GM23248 (cell line): ENCODE data around the gene KCNN3. TPM values are rescaled to one million over a fixed set of nuclear protein-coding genes. Genes with fewer than 3 reads are reported as not detected.
A peak's percentile ranks its signal among the peaks of the same experiment; 100 is the strongest.

Experiments used
- DNase-seq: peaks from one replicate; pipeline ENCODE4 v3.0.0-alpha.2; 2015
- H2AFZ ChIP-seq: fragments of 200-600 bp; sonication (generic); 2 replicates; pipeline ENCODE4 v1.6.1; 2016; ENCODE audit warnings: antibody characterized with exemption
- H3F3A ChIP-seq: fragments of 200-600 bp; sonication (generic); 2 replicates; pipeline ENCODE4 v1.6.1; 2016; ENCODE audit warnings: mild to moderate bottlenecking, antibody characterized with exemption, mixed run types; ENCODE audit not compliant: insufficient read depth
- H3K27ac ChIP-seq: fragments of 200-600 bp; sonication (generic); 2 replicates; pipeline ENCODE4 v1.5.1; 2016; ENCODE audit warnings: mild to moderate bottlenecking
- H3K27me3 ChIP-seq: fragments of 200-600 bp; sonication (generic); replicated peaks from 2 replicates; pipeline ENCODE4 v1.6.1; 2016; ENCODE audit warnings: mild to moderate bottlenecking; ENCODE audit not compliant: insufficient read depth
- H3K36me3 ChIP-seq: fragments of 200-600 bp; sonication (generic); 2 replicates; pipeline ENCODE4 v1.6.1; 2016; ENCODE audit warnings: low read depth, mild to moderate bottlenecking
- H3K4me1 ChIP-seq: fragments of 200-600 bp; sonication (generic); 2 replicates; pipeline ENCODE4 v1.6.1; 2016; ENCODE audit warnings: mild to moderate bottlenecking; ENCODE audit not compliant: insufficient read depth
- H3K4me2 ChIP-seq: fragments of 200-600 bp; sonication (generic); one replicate; pipeline ENCODE4 v1.6.1; 2016; ENCODE audit warnings: mild to moderate bottlenecking; ENCODE audit not compliant: unreplicated experiment
- H3K4me3 ChIP-seq: fragments of 200-600 bp; sonication (generic); 2 replicates; pipeline ENCODE4 v1.5.1; 2016; ENCODE audit warnings: mild to moderate bottlenecking
- H3K79me2 ChIP-seq: fragments of 200-600 bp; sonication (generic); 2 replicates; pipeline ENCODE4 v1.6.1; 2016; ENCODE audit warnings: mild to moderate bottlenecking; ENCODE audit not compliant: insufficient read depth
- H3K9ac ChIP-seq: fragments of 200-600 bp; sonication (generic); 2 replicates; pipeline ENCODE4 v1.6.1; 2016; ENCODE audit warnings: mild to moderate bottlenecking
- H3K9me2 ChIP-seq: fragments of 200-600 bp; sonication (generic); 2 replicates; pipeline ENCODE4 v1.6.1; 2016; ENCODE audit warnings: mixed run types, mild to moderate bottlenecking, moderate library complexity; ENCODE audit not compliant: insufficient read depth
- H3K9me3 ChIP-seq: fragments of 200-600 bp; sonication (generic); one replicate; pipeline ENCODE4 v1.6.1; 2017; ENCODE audit warnings: low read depth
- H4K20me1 ChIP-seq: fragments of 200-600 bp; sonication (generic); 2 replicates; pipeline ENCODE4 v1.6.0; 2016; ENCODE audit not compliant: insufficient read depth
- EZH2 ChIP-seq: fragments of 200-600 bp; sonication (generic); IDR thresholded peaks from 2 replicates; pipeline ENCODE4 v1.6.1; 2018; ENCODE audit warnings: antibody characterized with exemption, mild to moderate bottlenecking; ENCODE audit not compliant: insufficient read depth, poor library complexity, severe bottlenecking
- EZH2phosphoT487 ChIP-seq: fragments of 200-600 bp; sonication (generic); IDR thresholded peaks from 2 replicates; pipeline ENCODE4 v1.6.1; 2018; ENCODE audit warnings: antibody characterized with exemption, moderate library complexity, mild to moderate bottlenecking, low read depth; ENCODE audit not compliant: insufficient read depth
- WGBS, 2 experiments: methylation state at CpG; one replicate each; pipeline ENCODE4 v1.1.6; 2015 to 2017; ENCODE audit warnings: low lambda C conversion rate in 2 of 2, low coverage in 1 of 2; ENCODE audit errors: missing lambda C conversion rate in 2 of 2; 5-methylcytosine and 5-hydroxymethylcytosine counted together
- in situ Hi-C: fragments of 300-500 bp; cut with MboI; formaldehyde crosslinking; loops from 2 replicates; pipeline ENCODE4 v1.15.0; 2020
- polyA plus RNA-seq: library from polyadenylated mRNA; unstranded; fragments of >200 nt; fragmentation: Nextera tagmentation; extraction: Ambion mirVana; gene quantifications from 2 replicates; pipeline ENCODE4 v1.2.1, GENCODE V29; 2016
- total RNA-seq: library from RNA; depleted of rRNA; stranded (reverse); fragments of >200 nt; shearing (Covaris generic); gene quantifications from 2 replicates; pipeline ENCODE4 v1.2.3, GENCODE V29; 2014

The KCNN3 gene
- total and polyA plus RNA-seq, 2 experiments from 2014 or later = not detected

GRCh38 chr1:154765970-154766369 is 104.1 kb downstream of the KCNN3 start:
- Histone ChIP-seq H3K36me3 (no peaks in the 10 kb centered on the region), H4K20me1 (no peaks in the 10 kb centered on the region), H3K4me3 (no peak overlapping the region), H3K27ac (no peak overlapping the region), H3K79me2 (no peaks in the 10 kb centered on the region), H3F3A (no peaks in the 10 kb centered on the region), H3K27me3 (peaks cover 54% of the 10 kb centered on the region), H3K9ac (no peak overlapping the region), H3K4me1 (peaks cover 5% of the 10 kb centered on the region; the same call in 1 of the 2 replicates), H2AFZ (no peak overlapping the region), H3K4me2 (no peak overlapping the region), H3K9me3 (no peaks in the 10 kb centered on the region), H3K9me2 (no peaks in the 10 kb centered on the region)
- 87 to 89% methylated on average over 3 of the region's 3 CpGs for WGBS, 2 experiments
- peak; percentile 50 for DNase-seq
- in situ Hi-C loops = no loop called here
- no peak for TF ChIP-seq EZH2phosphoT487

GRCh38 chr1:154764773-154765172 is 105.3 kb downstream of the KCNN3 start:
- WGBS, 2 experiments = 64 to 66% methylated on average over 3 of the region's 3 CpGs
- no peaks in the 10 kb centered on the region for H3K36me3 ChIP-seq
- no peak overlapping the region for H3K4me3 ChIP-seq
- H3K9me3 ChIP-seq = no peaks in the 10 kb centered on the region
- H3K9ac ChIP-seq = no peak overlapping the region
- H3K4me1 ChIP-seq = peaks cover 5% of the 10 kb centered on the region; the same call in 1 of the 2 replicates
- no peaks in the 10 kb centered on the region for H3K9me2 ChIP-seq
- TF ChIP-seq EZH2phosphoT487 (no peak), EZH2 (no peak)
- H3K4me2 ChIP-seq = no peak overlapping the region
- H4K20me1 ChIP-seq = no peaks in the 10 kb centered on the region
- H3K79me2 ChIP-seq = no peaks in the 10 kb centered on the region
- in situ Hi-C loops = no loop called here
- no peaks in the 10 kb centered on the region for H3F3A ChIP-seq
- no peak overlapping the region for H3K27ac ChIP-seq
- peaks cover 64% of the 10 kb centered on the region for H3K27me3 ChIP-seq
- no peak overlapping the region for H2AFZ ChIP-seq
- DNase-seq = no peak

- no peak for DNase-seq
- H3K4me2 ChIP-seq = no peak overlapping the region
- in situ Hi-C loops = no loop called here
- H3K9me3 ChIP-seq = no peaks in the 10 kb centered on the region
- H3K9ac ChIP-seq = no peak overlapping the region
- no peaks in the 10 kb centered on the region for H3K9me2 ChIP-seq
- H3K4me1 ChIP-seq = peaks cover 5% of the 10 kb centered on the region; the same call in 1 of the 2 replicates
- no peaks in the 10 kb centered on the region for H3K36me3 ChIP-seq
- H3K27me3 ChIP-seq = peaks cover 63% of the 10 kb centered on the region
- no peak for TF ChIP-seq EZH2phosphoT487
- TF ChIP-seq EZH2 = no peak
- no peaks in the 10 kb centered on the region for H3F3A ChIP-seq
- H4K20me1 ChIP-seq = no peaks in the 10 kb centered on the region
- H3K4me3 ChIP-seq = no peak overlapping the region
- 83 to 90% methylated on average over 1 of the region's 1 CpG for WGBS, 2 experiments
- H3K27ac ChIP-seq = no peak overlapping the region
- no peak overlapping the region for H2AFZ ChIP-seq
- H3K79me2 ChIP-seq = no peaks in the 10 kb centered on the region
Observed at GRCh38 chr1:154764181-154764580, 105.9 kb downstream of the KCNN3 start.

- Histone ChIP-seq H3K27ac (no peak overlapping the region), H2AFZ (0 out of 2 replicates have a peak overlapping the region, but pooled peaks have one; percentile 61), H3K4me3 (no peak overlapping the region), H3K4me1 (peaks cover 6% of the 10 kb centered on the region; the same call in 1 of the 2 replicates), H3K79me2 (no peaks in the 10 kb centered on the region), H3K9me2 (no peaks in the 10 kb centered on the region), H3F3A (peaks cover 9% of the 10 kb centered on the region), H3K36me3 (no peaks in the 10 kb centered on the region), H3K27me3 (peaks cover 57% of the 10 kb centered on the region), H4K20me1 (no peaks in the 10 kb centered on the region), H3K9ac (no peak overlapping the region), H3K9me3 (no peaks in the 10 kb centered on the region), H3K4me2 (no peak overlapping the region)
- TF ChIP-seq EZH2 (peak; percentile 38), EZH2phosphoT487 (no peak)
- 6 to 10% methylated on average over 35 to 53 of the region's 54 CpGs for WGBS, 2 experiments
- in situ Hi-C loops = no loop called here
- peak; percentile 33 for DNase-seq
Observed at GRCh38 chr1:154760469-154760933, 109.6 kb downstream of the KCNN3 start.

- Histone ChIP-seq H3K79me2 (no peaks in the 10 kb centered on the region), H3K4me3 (no peak overlapping the region), H3K4me2 (no peak overlapping the region), H3K36me3 (no peaks in the 10 kb centered on the region), H3K9me3 (no peaks in the 10 kb centered on the region), H2AFZ (no peak overlapping the region), H4K20me1 (no peaks in the 10 kb centered on the region), H3F3A (peaks cover 9% of the 10 kb centered on the region), H3K4me1 (peaks cover 6% of the 10 kb centered on the region; the same call in 1 of the 2 replicates), H3K27ac (no peak overlapping the region), H3K9ac (no peak overlapping the region), H3K27me3 (peaks cover 50% of the 10 kb centered on the region), H3K9me2 (no peaks in the 10 kb centered on the region)
- TF ChIP-seq EZH2phosphoT487 (no peak), EZH2 (no peak)
- in situ Hi-C loops = no loop called here
- WGBS, 2 experiments = 79 to 82% methylated on average over 8 of the region's 8 CpGs
- no peak for DNase-seq
Observed at GRCh38 chr1:154759793-154760192, 110.3 kb downstream of the KCNN3 start.
